H9 (cell line): ENCODE data around the gene SGCE. TPM values are rescaled to one million over a fixed set of nuclear protein-coding genes. Genes with fewer than 3 reads are reported as not detected.

Source experiments
- DNase-seq: peaks from one replicate; pipeline ENCODE4 v3.0.0-alpha.2; 2017
- H2AFZ ChIP-seq: one replicate; pipeline ENCODE4 v1.6.1; 2013; ENCODE audit warnings: mild to moderate bottlenecking, low read length, control low read depth, moderate library complexity
- H2AK5ac ChIP-seq: 2 replicates; pipeline ENCODE4 v1.6.1; 2013; ENCODE audit warnings: low read length, control low read depth, mixed read lengths; ENCODE audit not compliant: insufficient read length
- H2BK120ac ChIP-seq: one replicate; pipeline ENCODE4 v1.6.1; 2013; ENCODE audit warnings: low read depth, mild to moderate bottlenecking, low read length, control low read depth, inconsistent platforms; ENCODE audit not compliant: poor library complexity, severe bottlenecking
- H2BK12ac ChIP-seq: 2 replicates; pipeline ENCODE4 v1.6.1; 2013; ENCODE audit warnings: low read length, control low read depth, mixed read lengths, low read depth; ENCODE audit not compliant: insufficient read length
- H2BK15ac ChIP-seq: 2 replicates; pipeline ENCODE4 v1.6.1; 2013; ENCODE audit warnings: low read depth, low read length, control low read depth
- H2BK20ac ChIP-seq: one replicate; pipeline ENCODE4 v1.6.1; 2013; ENCODE audit warnings: low read depth, mild to moderate bottlenecking, low read length, control low read depth, inconsistent platforms; ENCODE audit not compliant: poor library complexity, severe bottlenecking
- H2BK5ac ChIP-seq: 2 replicates; pipeline ENCODE4 v1.6.1; 2013; ENCODE audit warnings: low read length, control low read depth, mixed read lengths; ENCODE audit not compliant: insufficient read length
- H3K14ac ChIP-seq: 2 replicates; pipeline ENCODE4 v1.6.1; 2013; ENCODE audit warnings: low read length, control low read depth; ENCODE audit not compliant: insufficient read depth
- H3K18ac ChIP-seq: 2 replicates; pipeline ENCODE4 v1.6.1; 2013; ENCODE audit warnings: low read depth, mild to moderate bottlenecking, mixed read lengths, low read length, control low read depth; ENCODE audit not compliant: insufficient read length
- H3K23ac ChIP-seq: 2 replicates; pipeline ENCODE4 v1.6.1; 2013; ENCODE audit warnings: low read length, control low read depth, mixed read lengths, low read depth; ENCODE audit not compliant: insufficient read length
- H3K23me2 ChIP-seq: 2 replicates; pipeline ENCODE4 v1.6.1; 2013; ENCODE audit warnings: low read depth, mild to moderate bottlenecking, mixed read lengths, low read length, control low read depth; ENCODE audit not compliant: insufficient read length, poor library complexity, severe bottlenecking
- H3K27ac ChIP-seq: 2 replicates; pipeline ENCODE4 v1.5.1; 2013; ENCODE audit warnings: low read length, control low read depth, mixed read lengths, low read depth; ENCODE audit not compliant: insufficient read length
- H3K27me3 ChIP-seq: 2 replicates; pipeline ENCODE4 v1.6.1; 2013; ENCODE audit warnings: low read length, control low read depth, inconsistent platforms; ENCODE audit not compliant: insufficient read depth
- H3K4ac ChIP-seq: 2 replicates; pipeline ENCODE4 v1.6.1; 2013; ENCODE audit warnings: low read depth, mild to moderate bottlenecking, control low read depth, inconsistent platforms, low read length, moderate library complexity
- H3K4me1 ChIP-seq: 2 replicates; pipeline ENCODE4 v1.6.1; 2013; ENCODE audit warnings: low read length, control low read depth, inconsistent platforms; ENCODE audit not compliant: insufficient read depth
- H3K4me2 ChIP-seq: 2 replicates; pipeline ENCODE4 v1.6.1; 2013; ENCODE audit warnings: low read length, control low read depth, mixed read lengths; ENCODE audit not compliant: insufficient read length, insufficient read depth
- H3K56ac ChIP-seq: 2 replicates; pipeline ENCODE4 v1.6.1; 2013; ENCODE audit warnings: low read depth, mild to moderate bottlenecking, mixed read lengths, low read length, control low read depth; ENCODE audit not compliant: insufficient read length
- H3K79me1 ChIP-seq: 2 replicates; pipeline ENCODE4 v1.6.1; 2013; ENCODE audit warnings: low read depth, mild to moderate bottlenecking, moderate library complexity, low read length, control low read depth, inconsistent platforms; ENCODE audit not compliant: insufficient read depth, poor library complexity, severe bottlenecking
- H3K79me2 ChIP-seq: 2 replicates; pipeline ENCODE4 v1.6.1; 2013; ENCODE audit warnings: low read length, control low read depth, inconsistent platforms; ENCODE audit not compliant: insufficient read depth
- H3K9ac ChIP-seq: 2 replicates; pipeline ENCODE4 v1.6.1; 2013; ENCODE audit warnings: low read length, control low read depth, mixed read lengths; ENCODE audit not compliant: insufficient read length; ENCODE audit errors: extremely low read depth
- H3K9me3 ChIP-seq: one replicate; pipeline ENCODE4 v1.6.1; 2013; ENCODE audit warnings: low read depth, low read length, inconsistent platforms; ENCODE audit not compliant: control insufficient read depth
- H3T11ph ChIP-seq: one replicate; pipeline ENCODE4 v1.6.1; 2013; ENCODE audit warnings: mild to moderate bottlenecking, low read length, control low read depth, inconsistent platforms
- H4K20me1 ChIP-seq: one replicate; pipeline ENCODE4 v1.6.1; 2013; ENCODE audit not compliant: control insufficient read depth, insufficient read length, insufficient read depth
- H4K5ac ChIP-seq: 2 replicates; pipeline ENCODE4 v1.6.1; 2013; ENCODE audit warnings: low read depth, mild to moderate bottlenecking, mixed read lengths, low read length, control low read depth; ENCODE audit not compliant: insufficient read length
- H4K8ac ChIP-seq: replicated peaks from 2 replicates; pipeline ENCODE4 v1.6.1; 2013; ENCODE audit warnings: low read length, control low read depth, mixed read lengths, low read depth; ENCODE audit not compliant: insufficient read length
- H4K91ac ChIP-seq: 2 replicates; pipeline ENCODE4 v1.6.1; 2013; ENCODE audit warnings: low read depth, mild to moderate bottlenecking, moderate library complexity, mixed read lengths, low read length, control low read depth; ENCODE audit not compliant: insufficient read length
- H3K27ac Mint-ChIP-seq, 3 experiments: 2 replicates in 2 of 3; 3 replicates in 1 of 3; pipeline ENCODE4 v1.8.0; 2020 to 2021; ENCODE audit warnings: mixed read lengths in 3 of 3, mild to moderate bottlenecking in 1 of 3, moderate library complexity in 1 of 3
- H3K27me3 Mint-ChIP-seq: 2 replicates; pipeline ENCODE4 v1.8.0; 2021; ENCODE audit warnings: low read depth, mild to moderate bottlenecking, moderate library complexity, mixed read lengths
- H3K36me3 Mint-ChIP-seq, 3 experiments: 2 replicates in 2 of 3; 3 replicates in 1 of 3; pipeline ENCODE4 v1.8.0; 2020 to 2021; ENCODE audit warnings: low read depth in 3 of 3, mixed read lengths in 3 of 3; ENCODE audit not compliant: insufficient read depth in 1 of 3
- H3K4me1 Mint-ChIP-seq, 2 experiments: 2 replicates each; pipeline ENCODE4 v1.8.0; 2020; ENCODE audit warnings: mixed read lengths in 2 of 2
- H3K4me3 Mint-ChIP-seq, 2 experiments: 2 replicates in 1 of 2; 3 replicates in 1 of 2; pipeline ENCODE4 v1.8.0; 2020 to 2021; ENCODE audit warnings: mild to moderate bottlenecking in 2 of 2, mixed read lengths in 2 of 2, moderate library complexity in 1 of 2
- H3K9me3 Mint-ChIP-seq, 2 experiments: 2 replicates in 1 of 2; 3 replicates in 1 of 2; pipeline ENCODE4 v1.8.0; 2020; ENCODE audit warnings: mild to moderate bottlenecking in 2 of 2, mixed read lengths in 2 of 2, moderate library complexity in 1 of 2
- CTCF ChIP-seq: fragments of 200-600 bp; sonication (generic); conservative IDR thresholded peaks from 3 replicates; pipeline ENCODE4 v1.8.0; 2021; ENCODE audit warnings: antibody characterized with exemption, mild to moderate bottlenecking
- total RNA-seq: library from RNA; stranded (reverse); gene quantifications from 2 replicates; pipeline ENCODE4 v1.2.1, GENCODE V29; 2021

SGCE gene
- total RNA-seq, 1 experiment from 2014 or later: 30.5 TPM

- H2AK5ac ChIP-seq: no peak overlapping the region
- no peak overlapping the region for H3K23ac ChIP-seq
- no peak overlapping the region for H2BK5ac ChIP-seq
- no peaks in the 10 kb centered on the region for H4K20me1 ChIP-seq
- Mint-ChIP-seq H3K27ac (no peak overlapping the region), H3K27me3 (no peaks in the 10 kb centered on the region), H3K9me3 (no peaks in the 10 kb centered on the region), H3K4me3 (no peak overlapping the region), H3K4me1 (peaks cover 18 to 24% of the 10 kb centered on the region in 2 experiments), H3K36me3 (peaks cover 0 to 6% (median 0%) of the 10 kb centered on the region in 3 experiments; a peak in 2 of 7 replicates)
- no peaks in the 10 kb centered on the region for H3K9me3 ChIP-seq
- no peak overlapping the region for H3K4ac ChIP-seq
- no peak overlapping the region for H3K14ac ChIP-seq
- H3K23me2 ChIP-seq: no peaks in the 10 kb centered on the region
- H3K79me1 ChIP-seq: no peaks in the 10 kb centered on the region
- peaks cover 3% of the 10 kb centered on the region; the same call in 1 of the 2 replicates for H3K4me1 ChIP-seq
- H3K9ac ChIP-seq: no peak overlapping the region
- H3K4me2 ChIP-seq: no peak overlapping the region
- H3T11ph ChIP-seq: no peak overlapping the region
- no peak overlapping the region for H3K56ac ChIP-seq
- H3K27me3 ChIP-seq: no peaks in the 10 kb centered on the region
- no peak overlapping the region for H2BK15ac ChIP-seq
- H2BK20ac ChIP-seq: no peak overlapping the region
- no peak overlapping the region for H4K8ac ChIP-seq
- no peak overlapping the region for H4K5ac ChIP-seq
- DNase-seq: no peak
- no peak overlapping the region for H4K91ac ChIP-seq
- H3K79me2 ChIP-seq: no peaks in the 10 kb centered on the region
- no peak overlapping the region for H3K27ac ChIP-seq
- no peak overlapping the region for H2BK12ac ChIP-seq
- no peak overlapping the region for H2AFZ ChIP-seq
- TF ChIP-seq CTCF: no peak
- no peak overlapping the region for H2BK120ac ChIP-seq
- H3K18ac ChIP-seq: no peak overlapping the region
Measured at GRCh38 chr7:94635687-94636086, 20.2 kb downstream of the SGCE start.
